Neuronal stem cell (in vitro differentiated cells): ENCODE measurements around the gene FOXL1.

ENCODE experiments used
- DNase-seq: peaks from one replicate; pipeline ENCODE4 v3.0.0-alpha.2; 2013; ENCODE audit warnings: low spot score
- H2AFZ ChIP-seq: one replicate; pipeline ENCODE4 v1.6.1; 2013; ENCODE audit warnings: mild to moderate bottlenecking, low read length, inconsistent platforms
- H2AK5ac ChIP-seq: 2 replicates; pipeline ENCODE4 v1.6.1; 2013; ENCODE audit warnings: low read depth, mild to moderate bottlenecking, inconsistent platforms, low read length, moderate library complexity, mixed read lengths
- H2BK120ac ChIP-seq: 2 replicates; pipeline ENCODE4 v1.6.1; 2013; ENCODE audit warnings: low read depth, mild to moderate bottlenecking, inconsistent platforms, low read length, moderate library complexity, mixed read lengths
- H2BK12ac ChIP-seq: one replicate; pipeline ENCODE4 v1.6.1; 2013; ENCODE audit warnings: low read length, inconsistent platforms
- H2BK15ac ChIP-seq: 2 replicates; pipeline ENCODE4 v1.6.1; 2013; ENCODE audit warnings: mild to moderate bottlenecking, low read length, inconsistent platforms, mixed read lengths
- H2BK5ac ChIP-seq: one replicate; pipeline ENCODE4 v1.6.1; 2013; ENCODE audit warnings: inconsistent platforms, mild to moderate bottlenecking, low read length, moderate library complexity
- H3K14ac ChIP-seq: one replicate; pipeline ENCODE4 v1.6.1; 2013; ENCODE audit warnings: low read length, inconsistent platforms
- H3K18ac ChIP-seq: 2 replicates; pipeline ENCODE4 v1.6.1; 2013; ENCODE audit warnings: low read length, inconsistent platforms
- H3K23ac ChIP-seq: 2 replicates; pipeline ENCODE4 v1.6.1; 2013; ENCODE audit warnings: low read depth, mild to moderate bottlenecking, mixed read lengths, low read length, inconsistent platforms; ENCODE audit not compliant: poor library complexity
- H3K27ac ChIP-seq: replicated peaks from 3 replicates; pipeline ENCODE4 v1.5.1; 2013; ENCODE audit warnings: low read length, inconsistent platforms
- H3K27me3 ChIP-seq, 3 experiments: 2 replicates each; pipeline ENCODE4 v1.6.1; 2013; ENCODE audit warnings: low read length in 3 of 3, mild to moderate bottlenecking in 2 of 3, inconsistent platforms in 1 of 3, low read depth in 1 of 3, mixed read lengths in 1 of 3, moderate library complexity in 1 of 3; ENCODE audit not compliant: control insufficient read depth in 3 of 3, insufficient read depth in 3 of 3
- H3K36me3 ChIP-seq, 2 donors: replicated peaks in 1 of 2; 2 replicates each; pipeline ENCODE4 v1.6.1; 2013; ENCODE audit warnings: low read length in 2 of 2; ENCODE audit not compliant: control insufficient read depth in 2 of 2, insufficient read depth in 2 of 2
- H3K4ac ChIP-seq: 2 replicates; pipeline ENCODE4 v1.6.1; 2013; ENCODE audit warnings: inconsistent platforms, mild to moderate bottlenecking, low read length, moderate library complexity
- H3K4me1 ChIP-seq, 2 donors: 1 replicate in 1 of 2; 2 replicates in 1 of 2; pipeline ENCODE4 v1.6.1; 2013; ENCODE audit warnings: low read length in 2 of 2, low read depth in 1 of 2; ENCODE audit not compliant: control insufficient read depth in 2 of 2, insufficient read depth in 1 of 2
- H3K4me2 ChIP-seq: one replicate; pipeline ENCODE4 v1.6.1; 2013; ENCODE audit warnings: mild to moderate bottlenecking, low read length, inconsistent platforms; ENCODE audit not compliant: insufficient read depth, poor library complexity, severe bottlenecking
- H3K4me3 ChIP-seq, 2 donors: 2 replicates each; pipeline ENCODE4 v1.5.1; 2013; ENCODE audit warnings: low read length in 2 of 2, mild to moderate bottlenecking in 2 of 2, inconsistent platforms in 1 of 2, moderate library complexity in 1 of 2
- H3K79me1 ChIP-seq: one replicate; pipeline ENCODE4 v1.6.1; 2013; ENCODE audit warnings: low read depth, mild to moderate bottlenecking, inconsistent platforms, low read length, moderate library complexity
- H3K9ac ChIP-seq: one replicate; pipeline ENCODE4 v1.6.1; 2013; ENCODE audit warnings: mild to moderate bottlenecking, low read depth, low read length, inconsistent platforms; ENCODE audit not compliant: poor library complexity
- H3K9me3 ChIP-seq, 2 donors: replicated peaks in 1 of 2; 2 replicates each; pipeline versions ENCODE3 to v1.6.1; 2013; ENCODE audit warnings: low read length in 2 of 2, mild to moderate bottlenecking in 2 of 2, inconsistent platforms in 1 of 2, low read depth in 1 of 2, mixed read lengths in 1 of 2, moderate library complexity in 1 of 2; ENCODE audit not compliant: control insufficient read depth in 2 of 2, insufficient read depth in 1 of 2
- H4K8ac ChIP-seq: one replicate; pipeline ENCODE4 v1.6.1; 2013; ENCODE audit warnings: low read depth, mild to moderate bottlenecking, inconsistent platforms, low read length, moderate library complexity
- H4K91ac ChIP-seq: one replicate; pipeline ENCODE4 v1.6.1; 2013; ENCODE audit warnings: low read length, low read depth, mild to moderate bottlenecking, inconsistent platforms; ENCODE audit not compliant: poor library complexity
- WGBS, 2 donors: extraction: QIAGEN DNeasy Blood & Tissue Kit; methylation state at CpG; one replicate each; pipeline ENCODE4 v1.1.7; 2013; ENCODE audit warnings: missing lambda C conversion rate in 2 of 2, mixed read lengths in 1 of 2; ENCODE audit not compliant: insufficient read length in 2 of 2, insufficient replicate concordance in 1 of 2; ENCODE audit errors: extremely low coverage in 2 of 2; 5-methylcytosine and 5-hydroxymethylcytosine counted together

Gene FOXL1

DNA sequence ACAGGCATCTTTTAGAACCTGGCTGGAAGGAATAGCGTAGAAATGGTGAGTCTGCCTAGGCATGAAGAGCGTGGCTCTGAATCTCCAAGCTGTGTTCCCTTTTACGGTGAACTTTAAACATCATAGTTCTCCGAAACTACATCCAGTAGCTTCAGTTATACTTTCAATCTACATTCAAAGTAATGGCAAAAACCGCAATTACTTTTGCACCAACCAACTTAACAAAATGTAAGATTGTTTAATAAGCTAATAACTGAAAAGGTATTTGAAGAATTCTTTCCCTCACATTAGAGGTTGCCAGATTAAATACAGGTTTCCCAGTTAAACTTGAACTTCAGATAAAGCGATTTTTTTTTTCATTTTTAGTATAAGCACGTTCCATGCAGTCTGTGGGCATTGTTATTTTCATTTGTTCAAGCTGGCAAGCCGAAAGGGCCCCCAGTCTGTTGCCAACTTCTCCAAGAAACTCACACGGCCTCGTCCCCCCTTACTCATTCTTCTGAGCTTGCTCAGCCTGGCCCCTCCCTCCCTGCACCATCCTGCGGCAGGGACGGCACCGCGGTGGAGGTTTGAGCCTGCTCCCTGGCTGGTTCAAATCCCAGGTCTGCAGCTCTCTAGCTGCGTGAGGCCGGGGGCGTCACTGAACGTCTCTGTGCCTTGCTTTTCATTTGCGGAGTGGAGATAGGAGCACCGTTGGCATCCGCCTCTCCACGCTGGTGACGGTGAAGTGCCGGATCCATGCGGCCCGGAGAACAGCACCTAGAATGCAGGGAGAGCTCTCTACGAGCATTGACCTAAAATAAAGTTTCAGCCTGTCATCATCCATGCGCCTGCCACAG is 19.8 kb upstream of the FOXL1 start:
- H3K23ac ChIP-seq = no peak overlapping the region
- no peak overlapping the region for H4K91ac ChIP-seq
- no peak overlapping the region for H3K18ac ChIP-seq
- no peak for DNase-seq
- H2BK120ac ChIP-seq = no peak overlapping the region
- no peak overlapping the region for H2BK5ac ChIP-seq
- no peaks in the 10 kb centered on the region for H3K79me1 ChIP-seq
- H3K9ac ChIP-seq = no peak overlapping the region
- no peaks in the 10 kb centered on the region for H3K36me3 ChIP-seq
- no peak overlapping the region for H3K27ac ChIP-seq
- H3K9me3 ChIP-seq = no peaks in the 10 kb centered on the region
- H2AFZ ChIP-seq = no peak overlapping the region
- H2AK5ac ChIP-seq = peak overlapping the region; percentile 63
- no peak overlapping the region for H2BK15ac ChIP-seq
- no peak overlapping the region for H3K4ac ChIP-seq
- no CpG with 5 or more reads among the region's 28 CpGs for WGBS, 2 donors
- H3K4me1 ChIP-seq = peaks cover 3 to 8% of the 10 kb centered on the region in 2 donors
- H3K27me3 ChIP-seq = peaks cover 0 to 2% (median 0%) of the 10 kb centered on the region in 3 experiments
- H4K8ac ChIP-seq = no peak overlapping the region
- no peak overlapping the region for H2BK12ac ChIP-seq
- no peak overlapping the region for H3K4me2 ChIP-seq
- H3K4me3 ChIP-seq = no peak overlapping the region
- no peak overlapping the region for H3K14ac ChIP-seq

DNA sequence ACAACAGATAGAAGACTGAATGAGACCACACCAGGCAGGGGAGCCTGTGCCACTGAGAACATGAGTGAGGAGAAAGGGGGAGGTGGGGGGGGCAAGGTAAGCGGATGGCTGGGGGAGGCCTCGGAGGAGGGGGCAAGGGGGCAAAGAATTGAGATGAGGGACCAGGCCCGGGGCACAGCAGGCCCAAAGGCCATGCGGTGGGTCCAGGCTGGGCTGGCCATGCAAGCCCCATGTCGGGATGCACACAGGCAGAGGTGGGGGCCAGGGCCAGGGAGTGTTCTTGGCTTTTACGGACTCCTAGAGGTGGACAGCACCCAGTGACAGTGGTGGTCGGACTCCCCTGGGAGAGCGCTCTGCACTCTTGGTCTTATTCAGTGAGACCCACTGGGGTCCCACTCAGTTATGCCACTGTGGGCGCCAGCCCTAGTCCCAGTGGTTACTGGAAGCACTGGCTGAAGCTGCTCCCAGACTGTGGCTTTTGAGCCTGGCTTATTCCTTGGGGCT is 18.5 kb upstream of the FOXL1 start:
- no peak for DNase-seq
- H3K9ac ChIP-seq = no peak overlapping the region
- no peaks in the 10 kb centered on the region for H3K36me3 ChIP-seq
- no peak overlapping the region for H3K4me3 ChIP-seq
- H3K14ac ChIP-seq = no peak overlapping the region
- H4K8ac ChIP-seq = no peak overlapping the region
- H3K4me1 ChIP-seq = peaks cover 3 to 8% of the 10 kb centered on the region in 2 donors
- H2BK12ac ChIP-seq = no peak overlapping the region
- peak overlapping the region; percentile 25 for H2AK5ac ChIP-seq
- H2BK15ac ChIP-seq = no peak overlapping the region
- no peak overlapping the region for H2AFZ ChIP-seq
- H2BK120ac ChIP-seq = no peak overlapping the region
- no peak overlapping the region for H3K27ac ChIP-seq
- no peak overlapping the region for H4K91ac ChIP-seq
- no peak overlapping the region for H2BK5ac ChIP-seq
- no peaks in the 10 kb centered on the region for H3K79me1 ChIP-seq
- no peaks in the 10 kb centered on the region for H3K9me3 ChIP-seq
- no CpG with 5 or more reads among the region's 9 CpGs for WGBS, 2 donors
- no peak overlapping the region for H3K4ac ChIP-seq
- H3K27me3 ChIP-seq = peaks cover 2 to 12% (median 10%) of the 10 kb centered on the region in 3 experiments
- H3K23ac ChIP-seq = no peak overlapping the region
- no peak overlapping the region for H3K4me2 ChIP-seq
- H3K18ac ChIP-seq = no peak overlapping the region

DNA sequence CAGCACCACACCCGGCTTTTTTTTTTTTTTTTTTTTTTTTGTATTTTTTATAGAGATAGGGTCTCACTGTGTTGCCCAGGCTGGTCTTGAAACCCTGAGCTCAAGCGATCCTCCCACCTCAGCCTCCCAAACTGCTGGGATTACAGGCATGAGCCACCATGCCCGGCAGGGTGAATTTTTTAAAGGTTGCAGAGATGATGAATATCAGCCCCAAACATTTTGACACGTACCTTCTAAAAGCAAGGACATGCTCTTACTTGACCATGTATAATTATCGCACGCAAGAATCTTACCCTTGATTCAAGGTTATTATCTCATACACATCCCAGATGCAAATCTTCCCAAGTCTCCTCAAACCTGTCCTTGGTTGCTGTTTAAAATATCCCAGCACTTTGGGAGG is 16.0 kb upstream of the FOXL1 start:
- Histone ChIP-seq H2BK12ac (no peak overlapping the region), H3K27ac (no peak overlapping the region), H3K79me1 (no peaks in the 10 kb centered on the region), H3K14ac (no peak overlapping the region), H3K36me3 (no peaks in the 10 kb centered on the region), H3K18ac (no peak overlapping the region), H4K8ac (no peak overlapping the region), H2AFZ (no peak overlapping the region), H3K23ac (no peak overlapping the region), H3K4me3 (no peak overlapping the region), H3K4ac (no peak overlapping the region), H2BK5ac (no peak overlapping the region), H3K27me3 (peaks cover 16 to 37% (median 31%) of the 10 kb centered on the region in 3 experiments), H2BK15ac (no peak overlapping the region), H3K4me1 (peaks cover 0 to 3% of the 10 kb centered on the region in 2 donors), H3K4me2 (no peak overlapping the region), H2AK5ac (no peak overlapping the region), H3K9me3 (peaks cover 0 to 2% of the 10 kb centered on the region in 2 donors), H4K91ac (no peak overlapping the region), H3K9ac (no peak overlapping the region), H2BK120ac (no peak overlapping the region)
- WGBS, 2 donors = no CpG with 5 or more reads among the region's 6 CpGs
- no peak for DNase-seq
